ENCODE measurements around the gene TRABD2B. TPM values are rescaled to one million over a fixed set of nuclear protein-coding genes. Genes with fewer than 3 reads are reported as not detected.

The TRABD2B gene
- total and polyA plus RNA-seq, 4 donors, result 0.28 to 2.6 (median 1.3) TPM

GRCh38 chr1:47854552-47855144 lies 142.5 kb downstream of the TRABD2B start:
- peaks cover 0 to 4% (median 0%) of the 10 kb centered on the region in 4 donors for H3K4me1 ChIP-seq (ENCODE audit: control insufficient read depth in 4 of 4, insufficient read depth in 4 of 4, low read length in 3 of 4)
- TF ChIP-seq HNF4A (conservative IDR thresholded peaks at IDR 0.05) (peak; percentile 7 to 28), ZBTB33 (IDR thresholded peaks at IDR 0.05) (no peak), RXRA (IDR thresholded peaks at IDR 0.05) (peak in 1 of 2 donors; percentile 37)
- H3K9ac ChIP-seq (ENCODE audit: low read depth in 1 of 2, low read length in 2 of 2), result no peak overlapping the region
- no peak overlapping the region for H3K4me3 ChIP-seq (ENCODE audit: low read depth in 1 of 3, low read length in 3 of 3)
- no peak for DNase-seq (ENCODE audit: low spot score)
- H3K27me3 ChIP-seq (ENCODE audit: control insufficient read depth in 4 of 4, insufficient read depth in 4 of 4, low read length in 3 of 4), result no peaks in the 10 kb centered on the region
- H3K36me3 ChIP-seq (ENCODE audit: control insufficient read depth in 4 of 4, insufficient read depth in 3 of 4, low read depth in 1 of 4, low read length in 3 of 4), result no peaks in the 10 kb centered on the region
- no peaks in the 10 kb centered on the region for H3K9me3 ChIP-seq (ENCODE audit: control insufficient read depth in 4 of 4, low read length in 3 of 4)
- no peak overlapping the region for H3K27ac ChIP-seq (ENCODE audit: low read depth in 1 of 2, low read length in 2 of 2)
- 84% methylated on average over 2 of the region's 2 CpGs for WGBS

GRCh38 chr1:47853852-47854251 lies 143.3 kb downstream of the TRABD2B start:
- Histone ChIP-seq H3K27me3 (ENCODE audit: control insufficient read depth in 4 of 4, insufficient read depth in 4 of 4, low read length in 3 of 4) (no peaks in the 10 kb centered on the region), H3K4me3 (ENCODE audit: low read depth in 1 of 3, low read length in 3 of 3) (no peak overlapping the region), H3K9ac (ENCODE audit: low read depth in 1 of 2, low read length in 2 of 2) (no peak overlapping the region), H3K27ac (ENCODE audit: low read depth in 1 of 2, low read length in 2 of 2) (no peak overlapping the region), H3K9me3 (ENCODE audit: control insufficient read depth in 4 of 4, low read length in 3 of 4) (no peaks in the 10 kb centered on the region), H3K36me3 (ENCODE audit: control insufficient read depth in 4 of 4, insufficient read depth in 3 of 4, low read depth in 1 of 4, low read length in 3 of 4) (no peaks in the 10 kb centered on the region), H3K4me1 (ENCODE audit: control insufficient read depth in 4 of 4, insufficient read depth in 4 of 4, low read length in 3 of 4) (peaks cover 0 to 4% (median 0%) of the 10 kb centered on the region in 4 donors)
- DNase-seq (ENCODE audit: low spot score), result no peak
- WGBS, result 90% methylated on average over 2 of the region's 2 CpGs
- no peak for TF ChIP-seq GABPA (IDR thresholded peaks at IDR 0.05 in 1 of 2, conservative IDR thresholded peaks at IDR 0.05 in 1 of 2)
- TF ChIP-seq HNF4G (IDR thresholded peaks at IDR 0.05), result no peak
- no peak for TF ChIP-seq HNF4A (conservative IDR thresholded peaks at IDR 0.05)
- TF ChIP-seq NR2F2 (IDR thresholded peaks at IDR 0.05), result no peak
- TF ChIP-seq ZBTB33 (IDR thresholded peaks at IDR 0.05), result no peak
- no peak for TF ChIP-seq EGR1 (IDR thresholded peaks at IDR 0.05; ENCODE audit: low read depth in 2 of 2)
- no peak for TF ChIP-seq RXRA (IDR thresholded peaks at IDR 0.05)
- no peak for TF ChIP-seq REST (IDR thresholded peaks at IDR 0.05)
- TF ChIP-seq MAX (IDR thresholded peaks at IDR 0.05), result no peak
- TF ChIP-seq CTCF (IDR thresholded peaks at IDR 0.05; ENCODE audit: low read depth, low read length, missing input control), result no peak
- TF ChIP-seq SP1 (IDR thresholded peaks at IDR 0.05), result no peak
